Activated effector memory CD4-positive, alpha-beta T cell treated with anti-CD3 and anti-CD28 coated beads, Interleukin-2, amount 50 U/mL, for 16 hours (primary cell): ENCODE measurements around the gene ST14.

Source experiments
- DNase-seq: peaks from one replicate; pipeline ENCODE4 v3.0.0-alpha.2; 2020

ST14 gene

GRCh38 chr11:130137999-130138398 lies 21.6 kb upstream of the ST14 start:
- DNase-seq, result no peak

- no peak for DNase-seq
These were observed 20.2 kb upstream of the ST14 start for GRCh38 chr11:130139401-130139800.

DNA sequence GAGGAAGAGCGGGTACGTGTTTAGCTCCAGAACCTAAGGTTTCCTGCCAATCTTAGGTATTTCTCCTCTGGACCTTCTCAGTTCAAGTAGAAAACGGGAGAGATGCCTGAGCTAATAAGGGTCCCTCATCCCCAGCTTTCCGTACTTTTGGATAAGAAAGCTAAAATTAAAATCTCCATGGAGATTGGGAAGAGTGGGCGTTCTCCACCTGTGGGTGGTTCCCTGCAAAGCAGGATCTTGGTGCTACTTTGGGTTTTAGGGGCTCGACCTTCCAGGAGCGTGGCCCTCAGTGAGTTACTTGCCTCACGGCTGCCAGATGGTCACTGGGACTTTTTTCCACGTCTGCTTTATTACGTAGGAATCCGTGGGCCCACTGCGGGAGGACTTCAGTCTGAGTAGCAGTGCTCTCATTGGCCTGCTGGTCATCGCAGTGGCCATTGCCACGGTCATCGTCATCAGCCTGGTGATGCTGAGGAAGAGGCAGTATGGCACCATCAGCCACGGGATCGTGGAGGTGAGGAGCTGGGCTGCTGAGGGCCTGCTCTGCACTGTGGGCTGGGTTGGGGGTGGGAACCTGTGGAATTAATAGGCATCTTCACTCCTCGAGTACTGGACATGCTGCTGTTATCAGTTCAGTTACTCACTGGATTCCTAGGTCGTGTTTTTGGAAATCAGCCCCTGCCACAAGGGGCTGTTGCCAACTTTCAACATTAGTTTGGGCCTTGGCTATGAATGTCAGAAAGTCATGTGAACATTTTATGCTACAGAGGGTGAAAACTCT lies 17.8 kb upstream of the ST14 start:
- DNase-seq, result no peak

GRCh38 chr11:130144141-130144540 lies 15.4 kb upstream of the ST14 start:
- no peak for DNase-seq

- no peak for DNase-seq
These were observed 14.7 kb upstream of the ST14 start for GRCh38 chr11:130144861-130145281.

DNA sequence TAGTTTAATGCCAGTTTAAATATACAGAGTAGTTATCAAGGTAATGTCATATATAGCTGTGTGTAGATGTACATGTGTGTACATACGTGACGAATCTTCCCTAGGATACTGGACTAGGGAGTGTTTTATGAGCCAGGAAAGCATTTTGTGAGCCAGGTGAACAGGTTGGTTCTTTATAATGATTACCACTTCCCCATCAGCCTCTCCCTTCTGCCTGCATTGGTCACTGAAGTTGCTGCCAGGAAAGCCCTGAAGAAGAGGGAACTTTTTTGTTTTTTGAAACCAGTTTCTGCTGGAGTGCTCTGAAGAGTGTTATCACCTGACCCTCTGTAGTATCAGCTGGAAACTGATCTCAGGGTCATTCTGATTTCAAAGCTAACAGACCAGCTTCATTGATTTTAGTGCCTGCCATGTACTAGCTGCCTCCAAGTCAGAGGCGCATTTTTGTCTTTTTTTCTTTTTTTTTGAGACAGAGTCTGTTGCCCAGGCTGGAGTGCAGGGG lies 14.2 kb upstream of the ST14 start:
- DNase-seq, result no peak

DNA sequence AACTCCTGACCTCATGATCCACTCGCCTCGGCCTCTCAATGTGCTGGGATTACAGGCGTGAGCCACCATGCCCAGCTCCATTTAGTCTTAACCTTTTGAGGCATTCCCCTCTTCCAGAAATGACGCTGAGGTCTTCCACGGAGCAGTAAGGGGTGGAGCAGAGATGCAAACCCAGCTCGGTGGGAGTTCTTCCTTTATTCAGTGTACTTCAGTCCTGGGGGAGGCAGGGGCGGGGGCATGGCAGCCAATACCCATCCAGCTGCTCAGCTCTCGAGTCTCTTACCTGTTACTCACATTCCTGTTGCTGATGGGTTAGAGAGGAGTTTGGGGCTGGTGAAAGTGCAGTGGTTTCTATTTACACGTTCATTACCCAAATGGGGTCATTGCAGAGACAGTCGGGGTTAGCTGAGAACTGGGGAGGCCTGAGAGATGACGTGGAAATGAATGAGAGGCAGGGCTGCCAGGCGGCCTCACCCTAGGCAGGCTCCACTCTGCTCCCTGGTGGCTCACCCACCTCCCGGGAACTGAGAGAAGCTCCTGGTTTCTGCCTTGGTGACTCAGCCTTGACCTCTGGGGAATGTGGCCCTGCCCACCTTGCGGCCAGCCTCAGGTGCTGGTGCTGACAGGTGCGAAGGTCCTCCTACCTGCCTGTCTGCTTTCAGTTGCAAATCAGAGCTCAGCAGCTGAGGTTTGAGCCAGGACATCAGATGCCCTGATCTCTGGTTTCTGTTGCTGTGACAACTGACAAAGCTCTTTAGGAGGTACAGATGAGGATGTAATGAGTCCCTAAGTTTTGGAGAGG lies 13.4 kb upstream of the ST14 start:
- DNase-seq, result no peak

GRCh38 chr11:130146796-130147195 lies 12.8 kb upstream of the ST14 start:
- no peak for DNase-seq

DNA sequence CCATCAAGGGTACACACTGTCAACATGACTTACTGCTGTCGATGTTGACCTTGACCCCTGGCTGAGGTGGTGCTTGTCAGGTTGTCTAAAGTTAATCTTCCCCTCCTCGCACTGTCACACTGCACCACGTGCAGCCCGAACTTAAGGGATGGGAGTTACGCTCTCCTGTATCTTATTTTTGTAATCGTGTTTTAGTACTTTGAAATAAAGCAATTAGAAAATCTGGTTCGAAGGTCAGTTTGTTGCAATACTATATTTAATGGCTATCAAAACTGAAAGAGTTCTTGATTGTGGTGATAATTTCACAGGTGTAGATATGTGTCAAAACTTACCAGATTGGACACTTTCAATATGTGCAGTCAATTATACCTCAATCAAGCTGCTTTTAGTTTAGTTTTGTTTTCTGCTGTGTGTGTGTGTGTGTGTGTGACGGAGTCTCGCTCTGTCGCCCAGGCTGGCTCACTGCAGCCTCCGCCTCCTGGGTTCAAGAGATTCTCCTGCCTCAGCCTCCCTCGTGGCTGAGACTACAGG lies 10.7 kb upstream of the ST14 start:
- DNase-seq, result no peak

DNA sequence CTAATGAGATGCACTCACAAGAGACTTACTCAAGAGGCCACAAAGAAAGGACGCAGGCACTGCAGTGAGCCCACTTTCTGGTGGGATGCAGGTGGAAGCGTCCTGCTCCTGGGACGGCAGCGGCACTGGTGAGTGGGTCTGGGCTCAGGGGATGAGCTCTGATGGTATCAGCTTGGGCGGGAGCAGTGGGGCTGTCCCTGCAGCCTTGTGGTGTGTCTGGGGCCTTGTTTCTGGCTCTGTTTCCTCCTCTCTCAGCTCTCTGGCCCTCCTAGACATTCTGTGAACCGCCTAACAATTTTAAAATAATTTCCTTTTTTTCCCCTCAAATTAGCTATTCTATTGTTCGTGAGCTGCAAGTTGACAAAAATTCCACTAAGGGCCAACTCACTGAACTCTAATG lies 8.8 kb upstream of the ST14 start:
- no peak for DNase-seq

DNA sequence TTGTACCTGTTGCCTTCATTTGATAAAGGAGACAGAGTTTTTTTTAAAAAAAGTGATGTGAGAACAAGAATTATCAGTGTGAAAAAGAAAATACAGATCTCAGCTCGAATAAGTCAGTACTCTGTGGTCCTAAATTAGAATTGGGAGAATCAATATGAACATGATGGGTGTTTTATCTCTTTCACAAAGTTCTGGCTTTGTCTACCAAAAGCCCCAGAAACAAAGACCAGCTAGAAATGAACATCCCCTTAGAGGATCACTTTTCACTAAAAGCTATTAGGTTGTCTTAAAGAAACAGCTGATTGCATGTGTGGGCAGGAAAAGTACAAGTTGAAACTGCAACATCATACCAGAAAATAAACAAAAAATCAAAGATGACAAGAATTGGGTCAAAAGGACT lies 8.4 kb upstream of the ST14 start:
- no peak for DNase-seq

- DNase-seq, result no peak
These were observed 3.2 kb upstream of the ST14 start for GRCh38 chr11:130156108-130157022.

DNA sequence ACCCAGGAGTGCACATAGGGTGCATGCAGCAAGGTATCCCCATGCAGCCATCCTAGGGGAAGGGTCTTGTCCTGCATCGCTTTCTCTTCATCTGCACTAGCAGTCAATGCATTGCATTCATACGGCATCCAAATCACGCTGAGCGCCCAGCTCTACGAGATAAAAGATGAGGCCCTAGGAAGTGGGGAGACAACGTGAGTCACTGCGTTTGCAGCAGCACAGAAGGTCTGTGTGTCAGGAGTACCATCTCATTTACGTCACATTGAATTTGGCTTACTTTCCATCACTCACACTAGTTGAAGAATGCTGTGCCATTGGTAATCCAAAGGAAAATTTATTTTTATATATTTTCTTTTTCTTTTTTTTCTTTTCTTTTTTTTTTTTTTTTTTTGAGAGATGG lies 2.5 kb upstream of the ST14 start:
- DNase-seq, result no peak

DNA sequence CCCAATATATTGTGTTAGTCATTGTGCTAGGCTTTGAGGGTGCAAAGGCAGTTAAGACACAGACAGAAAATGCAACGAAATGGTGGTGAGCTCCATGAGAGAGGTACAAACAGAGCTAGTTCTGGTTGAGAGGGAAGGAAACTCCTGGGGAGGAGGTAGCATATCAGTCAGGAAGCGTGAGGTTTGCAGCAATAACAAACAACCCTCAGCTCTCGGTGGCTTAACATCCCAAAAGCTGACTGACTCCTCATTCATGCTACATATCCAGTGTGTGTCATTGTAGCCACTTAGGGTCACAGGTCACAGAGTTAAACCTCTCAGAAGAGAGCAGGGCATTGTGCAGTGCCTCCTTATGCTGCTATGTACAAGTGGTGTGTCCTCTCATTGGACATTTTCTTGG lies 1.7 kb upstream of the ST14 start:
- DNase-seq, result no peak

DNA sequence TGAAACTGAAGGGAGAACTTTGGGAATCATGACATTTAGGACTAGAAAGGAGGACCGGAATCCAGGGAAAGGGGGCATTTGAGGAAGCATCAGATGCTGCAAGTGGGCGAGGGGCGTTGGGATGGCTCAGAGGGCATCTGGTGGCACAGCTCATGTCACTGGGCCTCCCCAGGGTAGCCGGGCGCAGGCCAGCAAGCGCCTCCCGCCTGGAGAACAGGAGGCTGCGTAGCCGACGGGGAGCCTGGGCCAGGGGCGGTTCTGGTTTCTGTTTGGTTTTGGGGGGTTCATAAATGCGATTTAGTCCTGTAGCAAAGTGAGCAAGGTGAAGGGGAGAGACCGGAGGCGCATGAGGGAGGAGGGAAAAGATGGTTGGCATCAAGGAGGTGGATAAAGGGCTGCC lies 443 bp upstream of the ST14 start:
- DNase-seq, result no peak

DNA sequence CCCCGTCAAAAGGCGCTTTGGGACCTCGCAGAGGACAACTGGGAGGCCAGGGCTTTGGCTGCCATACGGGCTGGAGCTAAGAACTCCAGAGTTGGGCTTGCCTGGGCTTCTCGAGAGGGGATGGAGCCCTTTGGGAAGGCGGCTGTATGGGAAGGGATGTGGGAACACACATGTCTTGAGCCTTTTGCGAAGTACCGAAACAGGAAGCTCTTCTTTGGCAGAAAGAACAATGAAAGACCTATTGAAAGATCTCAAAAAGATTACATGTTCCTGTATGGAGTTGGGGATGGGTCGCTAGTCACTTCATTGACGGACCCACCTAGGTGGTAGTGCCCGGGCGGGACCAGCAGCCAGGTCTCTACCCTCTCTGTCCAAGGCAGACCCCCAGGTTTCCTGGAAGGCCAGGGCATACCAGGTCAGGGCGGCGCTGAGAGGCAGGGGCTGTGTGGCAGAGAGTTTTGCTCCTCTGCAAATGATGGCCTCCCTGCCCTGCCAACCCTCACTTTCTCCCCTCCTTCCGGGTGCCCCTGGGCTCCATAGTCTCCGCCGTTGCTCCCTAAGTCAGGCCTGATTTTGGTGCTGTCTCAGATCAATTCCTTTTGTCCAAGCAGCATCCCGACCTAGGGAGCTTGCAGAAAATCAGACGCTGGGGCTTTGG lies 1.0 kb downstream of the ST14 start:
- DNase-seq, result no peak

- DNase-seq, result no peak
These were observed 2.0 kb downstream of the ST14 start for GRCh38 chr11:130161441-130162145.

GRCh38 chr11:130162733-130163132 lies 3.2 kb downstream of the ST14 start:
- DNase-seq, result no peak

DNA sequence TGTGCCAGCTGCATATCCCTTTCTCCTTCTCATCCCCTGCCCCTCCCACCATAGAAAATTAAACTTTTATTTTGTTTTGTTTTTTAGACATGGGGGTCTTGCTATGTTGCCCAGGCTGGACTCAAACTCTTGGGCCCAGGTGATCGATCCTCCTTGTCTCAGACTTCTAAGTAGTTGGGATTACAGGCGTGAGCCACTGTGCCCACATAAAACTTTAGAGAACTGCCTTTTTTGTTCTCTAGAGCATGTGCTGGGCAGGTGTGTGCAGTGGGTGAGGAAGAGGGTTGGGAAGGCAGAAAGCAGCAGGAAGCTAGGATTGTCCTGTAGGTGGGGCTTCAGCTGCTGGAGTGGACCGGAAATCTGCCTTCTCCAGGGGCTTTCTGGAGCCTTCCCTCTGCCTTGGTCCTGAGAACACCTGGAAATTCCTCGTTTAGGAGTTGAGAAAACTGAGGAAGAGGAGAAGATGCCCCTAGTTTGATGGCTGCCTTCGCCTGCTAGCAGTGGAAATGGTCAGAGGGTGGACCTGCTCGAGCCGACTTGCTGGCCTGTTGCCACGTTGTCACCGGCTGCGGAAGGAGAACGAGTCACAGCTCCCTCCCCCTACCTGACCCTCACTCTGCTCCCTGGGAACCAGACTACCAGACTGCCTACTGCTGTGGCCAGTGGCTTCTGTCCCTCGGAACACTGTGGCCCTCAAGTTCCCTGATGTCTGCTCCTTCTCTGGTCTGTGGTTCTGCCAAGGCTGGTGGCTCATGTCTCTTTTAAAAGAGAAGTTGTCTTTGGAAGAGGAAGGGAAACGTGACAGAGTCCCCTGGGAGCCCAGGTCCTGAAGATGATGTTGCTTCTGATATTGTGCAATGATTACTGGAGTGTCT lies 4.0 kb downstream of the ST14 start:
- no peak for DNase-seq

GRCh38 chr11:130164221-130164570 lies 4.6 kb downstream of the ST14 start:
- no peak for DNase-seq
